Astrocyte of the cerebellum (primary cell): ENCODE measurements around the gene PIAS3.

ENCODE experiments used
- DNase-seq: peaks from one replicate; pipeline ENCODE4 v3.0.0-alpha.2; 2011; ENCODE audit warnings: low read depth
- H3K4me3 ChIP-seq: 2 replicates; pipeline ENCODE4 v1.5.1; 2011; ENCODE audit warnings: mild to moderate bottlenecking, low read depth, low read length, moderate library complexity
- in situ Hi-C: cut with HindIII; loops from 2 replicates; pipeline ENCODE4 v1.10.0; 2017; ENCODE audit warnings: low sequenced_read_pairs
- TF ChIP-seq, protein P1 (sequence below): IDR thresholded peaks from 2 replicates; pipeline ENCODE4 v1.5.1; 2012; ENCODE audit warnings: low read length, low read depth, moderate library complexity, mild to moderate bottlenecking; ENCODE audit errors: missing control alignments

Gene PIAS3

GRCh38 chr1:145858901-145859490, at the start of gene PIAS3:
Gene PIAS3 (minus strand): TSS chr1:145859081. CDS start chr1:145858990, 91 bp downstream.
- TF ChIP-seq, protein P1, sequence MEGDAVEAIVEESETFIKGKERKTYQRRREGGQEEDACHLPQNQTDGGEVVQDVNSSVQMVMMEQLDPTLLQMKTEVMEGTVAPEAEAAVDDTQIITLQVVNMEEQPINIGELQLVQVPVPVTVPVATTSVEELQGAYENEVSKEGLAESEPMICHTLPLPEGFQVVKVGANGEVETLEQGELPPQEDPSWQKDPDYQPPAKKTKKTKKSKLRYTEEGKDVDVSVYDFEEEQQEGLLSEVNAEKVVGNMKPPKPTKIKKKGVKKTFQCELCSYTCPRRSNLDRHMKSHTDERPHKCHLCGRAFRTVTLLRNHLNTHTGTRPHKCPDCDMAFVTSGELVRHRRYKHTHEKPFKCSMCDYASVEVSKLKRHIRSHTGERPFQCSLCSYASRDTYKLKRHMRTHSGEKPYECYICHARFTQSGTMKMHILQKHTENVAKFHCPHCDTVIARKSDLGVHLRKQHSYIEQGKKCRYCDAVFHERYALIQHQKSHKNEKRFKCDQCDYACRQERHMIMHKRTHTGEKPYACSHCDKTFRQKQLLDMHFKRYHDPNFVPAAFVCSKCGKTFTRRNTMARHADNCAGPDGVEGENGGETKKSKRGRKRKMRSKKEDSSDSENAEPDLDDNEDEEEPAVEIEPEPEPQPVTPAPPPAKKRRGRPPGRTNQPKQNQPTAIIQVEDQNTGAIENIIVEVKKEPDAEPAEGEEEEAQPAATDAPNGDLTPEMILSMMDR, result no peak
- peak within 1 kb of the TSS; percentile 86 for H3K4me3 ChIP-seq
- in situ Hi-C loops, result no loop called here
- DNase-seq, result peak; percentile 79

GRCh38 chr1:145908653-145909052, 49.8 kb upstream of the PIAS3 start:
- TF ChIP-seq, protein P1, result no peak
- H3K4me3 ChIP-seq, result peak overlapping the region; percentile 26
- no peak for DNase-seq
- in situ Hi-C loops, result no loop called here

DNA sequence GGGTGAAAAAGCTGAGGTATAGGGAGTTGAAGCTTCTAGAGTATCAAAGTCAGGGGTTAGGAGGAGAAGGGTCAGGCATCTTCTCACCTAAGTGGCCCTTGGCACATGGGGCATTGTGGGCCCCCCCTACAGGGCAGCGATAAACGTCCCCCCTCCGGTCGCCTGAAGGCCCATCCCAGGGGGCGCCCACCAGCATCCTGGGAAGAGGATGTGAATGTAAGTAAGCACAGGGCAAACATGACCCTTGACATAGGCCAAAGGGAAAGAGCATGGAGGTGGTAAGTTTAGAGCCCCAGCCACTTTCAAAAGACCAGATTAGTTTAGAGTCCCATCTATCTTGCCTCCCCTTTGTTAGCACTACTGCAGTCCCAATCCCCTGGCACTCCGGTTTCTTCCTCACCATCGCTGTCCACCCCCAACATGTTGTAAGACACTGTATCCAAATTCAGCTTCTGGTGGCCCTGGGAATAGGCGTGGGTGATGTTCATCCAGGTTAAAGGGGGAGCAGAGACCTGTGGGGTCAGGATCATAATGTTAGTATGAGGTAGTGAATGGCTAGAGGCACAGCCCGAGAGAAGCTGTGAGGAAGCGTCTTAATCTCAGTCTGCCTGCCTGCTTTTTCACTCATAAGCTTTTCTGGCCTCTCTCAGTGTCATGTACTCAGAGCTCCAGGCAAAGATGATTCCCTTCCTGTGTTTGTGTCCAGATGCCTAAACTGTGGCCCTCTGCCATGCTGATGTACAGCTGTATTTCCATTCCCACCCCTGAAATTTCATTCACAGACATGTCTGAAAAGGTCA, 48.3 kb upstream of the PIAS3 start:
- in situ Hi-C loops, result no loop called here
- TF ChIP-seq, protein P1, result no peak
- DNase-seq, result no peak
- no peak overlapping the region for H3K4me3 ChIP-seq

DNA sequence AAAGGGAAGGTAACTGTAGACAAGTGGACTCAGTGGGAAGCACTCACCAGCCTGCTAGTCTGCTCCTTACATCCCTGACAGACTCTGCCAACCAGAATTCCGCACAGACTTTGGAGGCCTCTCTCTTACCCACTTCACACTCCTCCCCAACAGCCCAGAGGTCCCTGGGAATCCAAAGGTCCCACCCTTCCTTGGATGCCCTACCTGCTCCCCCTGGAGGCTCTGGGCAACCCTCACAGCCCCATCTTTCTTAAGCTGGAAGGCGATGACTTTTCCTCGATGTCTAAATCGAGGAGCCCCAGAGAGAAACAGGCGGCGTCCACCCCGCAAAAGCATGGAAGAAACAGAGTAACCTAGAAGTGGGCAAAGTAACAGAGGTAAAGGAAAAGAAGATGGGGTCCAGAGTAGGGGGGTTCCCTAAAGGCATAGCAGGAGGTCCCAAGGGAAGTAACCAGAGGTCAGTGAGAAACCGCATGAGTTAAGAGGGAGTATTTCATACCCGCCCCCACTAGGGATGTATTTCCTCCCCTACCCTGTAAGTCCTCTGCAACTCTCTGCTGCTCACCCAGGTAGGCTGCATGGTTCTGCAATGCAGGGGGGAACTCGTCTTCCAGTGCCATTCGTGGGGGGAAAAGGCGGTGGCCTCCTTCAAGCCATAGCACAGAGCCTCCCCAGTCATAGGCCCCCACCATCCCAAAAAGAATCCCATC, 42.6 kb upstream of the PIAS3 start:
- no peak for DNase-seq
- no peak overlapping the region for H3K4me3 ChIP-seq
- TF ChIP-seq, protein P1, result peak; percentile 7
- in situ Hi-C loops, result no loop called here

DNA sequence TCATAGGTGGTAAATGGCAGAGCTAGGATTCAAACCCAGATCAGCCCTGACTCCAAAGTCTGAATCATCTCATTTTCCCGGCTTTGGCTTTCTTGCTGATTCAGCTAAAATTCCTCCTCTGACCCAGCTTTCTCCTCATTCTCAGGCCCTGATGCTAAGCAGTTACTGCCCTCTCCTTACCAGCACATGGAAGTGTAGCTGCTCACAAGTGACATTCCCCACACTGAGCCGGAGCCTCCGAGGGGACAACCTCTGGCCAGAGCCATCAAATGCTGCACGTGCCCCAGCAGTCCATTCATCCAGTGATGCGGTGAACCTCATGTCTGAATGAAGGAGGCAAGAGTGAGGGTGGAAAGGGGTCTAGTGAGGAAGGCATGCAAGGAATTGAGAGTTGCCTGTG, 39.9 kb upstream of the PIAS3 start:
- no peak for DNase-seq
- H3K4me3 ChIP-seq, result no peak overlapping the region
- in situ Hi-C loops, result no loop called here
- TF ChIP-seq, protein P1, result no peak

GRCh38 chr1:145897969-145898368, 39.1 kb upstream of the PIAS3 start:
- H3K4me3 ChIP-seq, result no peak overlapping the region
- TF ChIP-seq, protein P1, result no peak
- in situ Hi-C loops, result no loop called here
- no peak for DNase-seq
